GM12874 (cell line): Measurements from ENCODE around the gene CCDC14.

Experiments used
- CTCF ChIP-seq: IDR thresholded peaks from 2 replicates; pipeline ENCODE4 v1.5.1; 2011; ENCODE audit warnings: low read depth, mild to moderate bottlenecking, control low read depth, low read length, moderate library complexity; ENCODE audit not compliant: insufficient read depth

CCDC14 gene

DNA sequence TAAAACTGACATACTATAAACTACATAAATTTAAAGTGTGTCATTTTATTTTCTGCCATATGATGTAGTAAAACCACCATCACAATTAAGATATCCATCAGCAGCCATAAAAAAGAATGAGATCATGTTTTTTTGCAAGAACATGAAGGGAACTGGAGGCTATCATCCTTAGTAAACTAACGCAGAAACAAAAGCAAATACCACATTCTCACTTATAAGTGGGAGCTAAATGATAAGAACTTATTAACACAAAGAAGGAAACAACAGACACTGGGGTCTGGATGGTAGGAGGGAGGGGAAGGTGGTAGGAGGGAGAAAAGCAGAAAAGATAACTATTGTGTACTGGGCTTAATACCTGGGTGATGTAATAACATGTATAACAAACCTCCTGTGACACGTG lies 24.6 kb downstream of the CCDC14 start:
- TF ChIP-seq CTCF: no peak

- no peak for TF ChIP-seq CTCF
Measured at GRCh38 chr3:123935830-123936229, 25.2 kb downstream of the CCDC14 start.

DNA sequence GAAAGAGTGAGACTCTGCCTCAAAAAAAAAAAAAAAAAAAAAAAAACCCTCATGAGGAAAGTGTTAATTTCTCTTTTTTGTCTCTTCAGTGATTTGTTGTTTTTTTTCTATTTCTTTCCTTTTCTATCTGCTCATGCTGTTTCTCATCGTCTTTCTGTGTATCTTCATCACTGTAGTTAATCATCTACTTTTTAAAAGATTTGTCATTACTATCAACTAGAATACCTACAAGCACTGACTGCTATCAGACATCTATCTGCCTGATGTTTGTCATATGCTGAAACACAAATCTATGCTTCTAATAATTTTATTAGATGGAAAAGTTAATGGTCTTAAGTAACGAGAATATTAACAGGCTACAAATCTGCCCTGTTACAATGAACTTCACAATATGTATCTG lies 26.8 kb downstream of the CCDC14 start:
- TF ChIP-seq CTCF: no peak

GRCh38 chr3:123930445-123930844 lies 30.6 kb downstream of the CCDC14 start:
- no peak for TF ChIP-seq CTCF

DNA sequence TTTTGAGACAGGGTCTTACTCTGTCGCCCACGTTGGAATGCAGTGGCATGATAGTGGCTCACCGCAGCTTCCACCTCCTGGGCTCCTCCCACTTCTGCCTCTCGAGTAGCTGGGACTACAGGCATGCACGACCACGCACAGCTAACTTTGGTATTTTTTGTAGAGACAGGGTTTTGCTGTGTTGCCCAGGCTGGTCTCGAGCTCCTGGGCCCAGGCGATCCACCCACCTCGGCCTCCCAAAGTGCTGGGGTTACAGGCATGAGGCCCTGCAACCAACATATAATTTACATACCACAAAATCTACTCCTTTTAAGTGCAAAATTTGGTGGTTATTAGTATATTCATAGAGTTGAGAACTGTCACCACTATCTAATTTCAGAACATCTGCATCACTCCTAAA lies 31.7 kb downstream of the CCDC14 start:
- TF ChIP-seq CTCF: no peak

DNA sequence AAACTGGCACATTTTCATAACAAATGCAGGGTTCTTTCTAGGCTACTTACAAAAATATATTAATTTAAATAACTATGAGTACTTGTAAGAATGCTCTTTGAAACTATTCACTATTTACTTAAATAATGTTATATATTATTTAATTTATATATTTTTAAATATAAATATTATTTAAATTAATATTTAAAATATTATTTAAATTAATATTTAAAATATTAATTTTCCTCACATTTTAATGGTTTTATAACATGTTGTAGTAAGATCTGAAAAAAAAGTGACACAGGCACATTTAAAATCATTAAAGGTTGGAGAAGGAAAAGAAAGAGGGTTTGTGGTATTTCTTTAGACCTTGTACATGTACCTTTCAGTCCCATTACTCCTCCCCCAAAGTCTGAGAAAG lies 34.6 kb downstream of the CCDC14 start:
- TF ChIP-seq CTCF: no peak

DNA sequence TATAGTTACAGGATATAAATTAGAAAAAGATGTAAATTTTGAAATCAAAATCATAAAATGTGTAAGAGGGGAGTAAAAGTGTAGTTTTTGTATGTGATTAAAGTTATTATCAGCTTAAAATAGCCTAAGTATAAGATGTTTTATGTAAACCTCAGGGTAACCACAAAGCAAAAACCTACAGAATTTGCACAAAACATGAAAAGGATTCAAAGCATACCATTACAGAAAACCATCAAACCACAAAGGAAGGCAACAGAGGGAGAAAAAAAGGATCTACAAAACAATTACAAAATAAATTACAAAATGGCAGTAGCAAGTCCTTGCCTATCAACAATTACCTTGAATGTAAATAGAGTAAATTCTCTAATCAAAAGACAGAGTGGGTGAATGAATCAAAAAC lies 40.2 kb downstream of the CCDC14 start:
- TF ChIP-seq CTCF: no peak

- no peak for TF ChIP-seq CTCF
Measured at GRCh38 chr3:123920383-123920782, 40.6 kb downstream of the CCDC14 start.
